CD4-positive, CD25-positive, alpha-beta regulatory T cell (primary cell): Measurements from ENCODE around the gene UXS1. TPM values are rescaled to one million over a fixed set of nuclear protein-coding genes. Genes with fewer than 3 reads are reported as not detected.

Experiments
- ATAC-seq, 2 donors: fragments of 150-1000 bp; cut with Tn5 transposase; one replicate each; pipeline ENCODE4 v1.10.0; 2021; ENCODE audit warnings: low read depth in 2 of 2, moderate number of reproducible peaks in 2 of 2, moderate library complexity in 1 of 2
- DNase-seq, 3 donors: peaks; one replicate each; pipeline versions ENCODE4 v3.0.0 to v3.0.0-alpha.2; 2012 to 2022; ENCODE audit warnings: mixed read lengths in 1 of 3
- H3K27ac ChIP-seq: one replicate; pipeline ENCODE4 v1.7.0; 2013; ENCODE audit warnings: mild to moderate bottlenecking, low read length; ENCODE audit not compliant: insufficient read depth, poor library complexity, severe bottlenecking
- H3K27me3 ChIP-seq: one replicate; pipeline ENCODE4 v1.7.0; 2013; ENCODE audit warnings: low read length; ENCODE audit not compliant: control insufficient read depth, insufficient read depth
- H3K36me3 ChIP-seq: one replicate; pipeline ENCODE4 v1.7.0; 2013; ENCODE audit warnings: mild to moderate bottlenecking, low read length, moderate library complexity; ENCODE audit not compliant: control insufficient read depth, insufficient read depth
- H3K4me1 ChIP-seq: 2 replicates; pipeline ENCODE4 v1.7.0; 2013; ENCODE audit warnings: mild to moderate bottlenecking, low read length; ENCODE audit not compliant: insufficient read depth, control insufficient read depth, poor library complexity, severe bottlenecking
- H3K4me3 ChIP-seq: one replicate; pipeline ENCODE4 v1.7.0; 2013; ENCODE audit warnings: low read depth, mild to moderate bottlenecking, low read length, moderate library complexity
- H3K9me3 ChIP-seq, 2 experiments: 1 replicate in 1 of 2; 2 replicates in 1 of 2; pipeline ENCODE4 v1.7.0; 2013; ENCODE audit warnings: low read length in 2 of 2, mild to moderate bottlenecking in 1 of 2, moderate library complexity in 1 of 2; ENCODE audit not compliant: control insufficient read depth in 2 of 2
- H3K27ac Mint-ChIP-seq, 3 donors: one replicate each; pipeline ENCODE4 v1.8.0; 2020 to 2022; ENCODE audit warnings: mild to moderate bottlenecking in 3 of 3, mixed read lengths in 3 of 3, moderate library complexity in 2 of 3
- H3K27me3 Mint-ChIP-seq: one replicate; pipeline ENCODE4 v1.8.0; 2022; ENCODE audit warnings: mild to moderate bottlenecking, mixed read lengths
- H3K36me3 Mint-ChIP-seq: one replicate; pipeline ENCODE4 v1.8.0; 2020; ENCODE audit warnings: mixed read lengths
- H3K4me1 Mint-ChIP-seq, 4 donors: one replicate each; pipeline ENCODE4 v1.8.0; 2020 to 2022; ENCODE audit warnings: mixed read lengths in 4 of 4, mild to moderate bottlenecking in 1 of 4
- H3K4me3 Mint-ChIP-seq, 4 donors: one replicate each; pipeline ENCODE4 v1.8.0; 2020 to 2022; ENCODE audit warnings: mild to moderate bottlenecking in 4 of 4, mixed read lengths in 4 of 4, moderate library complexity in 3 of 4
- H3K9me3 Mint-ChIP-seq, 7 donors: one replicate each; pipeline ENCODE4 v1.8.0; 2020 to 2022; ENCODE audit warnings: mixed read lengths in 7 of 7, mild to moderate bottlenecking in 3 of 7, moderate library complexity in 2 of 7
- polyA plus RNA-seq, 4 donors: library from polyadenylated mRNA; unstranded; fragments of 300-500 nt; fragmentation: Illumina TruSeq; gene quantifications; one replicate each; pipeline ENCODE4 v1.2.3, GENCODE V29; 2021
- total RNA-seq: library from RNA; stranded (reverse); gene quantifications from one replicate; pipeline ENCODE4 v1.2.3, GENCODE V29; 2022

UXS1 gene
- total and polyA plus RNA-seq, 5 donors from 2014 or later: 83.3 to 162 (median 113) TPM

DNA sequence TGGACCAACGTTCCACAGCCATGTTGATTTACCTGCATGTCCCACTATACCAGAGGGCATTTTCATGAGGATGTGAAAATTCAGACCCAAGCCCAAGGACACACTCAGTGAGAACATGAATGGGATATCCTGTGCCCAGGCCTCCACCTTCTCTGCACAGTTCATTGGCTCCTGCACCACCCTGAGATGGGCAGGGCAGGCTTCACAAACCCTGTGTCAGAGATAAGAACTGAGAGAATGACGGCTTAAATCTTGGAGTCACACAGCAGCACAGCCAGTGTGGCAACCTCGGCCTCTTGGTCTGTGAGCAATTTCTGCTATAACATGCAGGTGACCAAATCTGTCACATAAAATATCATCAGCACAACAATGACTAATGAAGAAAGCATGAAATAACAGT, 71.9 kb downstream of the UXS1 start:
- no peak for DNase-seq
- Histone ChIP-seq H3K4me1 (peaks cover 12% of the 10 kb centered on the region), H3K27me3 (no peaks in the 10 kb centered on the region), H3K9me3 (no peaks in the 10 kb centered on the region), H3K36me3 (peaks cover 99% of the 10 kb centered on the region), H3K27ac (no peak overlapping the region), H3K4me3 (no peak overlapping the region)
- Mint-ChIP-seq H3K27ac (peak overlapping the region in 1 of 3 donors; percentile 89), H3K4me1 (peaks cover 17 to 47% (median 27%) of the 10 kb centered on the region in 4 donors), H3K36me3 (peaks cover 30% of the 10 kb centered on the region), H3K9me3 (no peaks in the 10 kb centered on the region), H3K4me3 (no peak overlapping the region), H3K27me3 (no peaks in the 10 kb centered on the region)
- ATAC-seq: no peak

DNA sequence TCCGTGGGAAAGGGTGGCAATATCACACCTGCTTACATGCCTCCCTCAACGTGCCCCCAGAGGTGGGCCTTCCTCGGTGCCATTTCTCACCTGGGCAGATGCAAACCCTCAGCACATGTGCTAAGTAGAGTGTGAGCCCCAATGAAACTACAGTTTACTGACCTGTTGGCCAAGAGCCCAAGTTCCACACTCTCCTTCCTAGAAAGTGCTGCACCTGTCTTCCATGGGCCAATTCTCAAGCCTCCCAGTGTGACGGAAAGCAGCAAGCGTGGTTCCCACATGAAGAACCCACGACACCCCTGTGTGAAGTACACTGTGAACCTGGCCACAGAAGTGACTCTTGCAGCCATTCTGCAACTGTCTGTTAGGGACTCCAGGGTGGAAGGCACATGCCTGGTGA, 73.7 kb downstream of the UXS1 start:
- H3K27ac ChIP-seq: no peak overlapping the region
- H3K4me3 ChIP-seq: no peak overlapping the region
- Mint-ChIP-seq H3K9me3 (no peaks in the 10 kb centered on the region), H3K36me3 (peaks cover 39% of the 10 kb centered on the region), H3K4me1 (peaks cover 14 to 49% (median 25%) of the 10 kb centered on the region in 4 donors), H3K27ac (peak overlapping the region in 1 of 3 donors; percentile 31), H3K27me3 (no peaks in the 10 kb centered on the region), H3K4me3 (no peak overlapping the region)
- ATAC-seq (no peak), DNase-seq (no peak)
- H3K27me3 ChIP-seq: no peaks in the 10 kb centered on the region
- H3K36me3 ChIP-seq: peaks cover 96% of the 10 kb centered on the region
- H3K9me3 ChIP-seq: no peaks in the 10 kb centered on the region
- peaks cover 12% of the 10 kb centered on the region for H3K4me1 ChIP-seq

DNA sequence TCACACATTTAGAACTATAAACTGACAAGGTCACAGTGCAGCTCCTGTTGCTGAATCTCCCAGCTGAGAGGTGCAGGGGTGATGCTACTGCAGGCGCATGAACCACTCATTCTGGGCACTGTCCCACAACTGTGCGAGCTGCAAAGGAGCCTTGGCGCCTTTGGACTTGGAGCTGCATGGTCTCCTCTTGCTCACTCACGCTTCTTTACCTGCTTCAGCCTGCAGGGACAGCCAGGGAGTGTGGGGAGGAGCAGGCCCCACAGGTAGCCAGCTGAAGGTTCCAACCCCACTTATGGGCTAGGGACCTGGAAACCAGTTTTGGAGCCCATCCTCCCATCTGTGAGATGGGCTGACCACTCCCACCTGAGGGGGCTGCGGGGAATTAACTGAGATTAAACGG, 75.0 kb downstream of the UXS1 start:
- no peak overlapping the region for H3K4me3 ChIP-seq
- Mint-ChIP-seq H3K27me3 (no peaks in the 10 kb centered on the region), H3K27ac (peak overlapping the region in 2 of 3 donors; percentile 53 to 62), H3K36me3 (peaks cover 28% of the 10 kb centered on the region), H3K9me3 (no peaks in the 10 kb centered on the region), H3K4me3 (no peak overlapping the region), H3K4me1 (peaks cover 10 to 40% (median 21%) of the 10 kb centered on the region in 4 donors)
- DNase-seq: no peak
- no peaks in the 10 kb centered on the region for H3K27me3 ChIP-seq
- peaks cover 95% of the 10 kb centered on the region for H3K36me3 ChIP-seq
- peaks cover 7% of the 10 kb centered on the region for H3K4me1 ChIP-seq
- H3K27ac ChIP-seq: no peak overlapping the region
- H3K9me3 ChIP-seq: no peaks in the 10 kb centered on the region
- no peak for ATAC-seq

DNA sequence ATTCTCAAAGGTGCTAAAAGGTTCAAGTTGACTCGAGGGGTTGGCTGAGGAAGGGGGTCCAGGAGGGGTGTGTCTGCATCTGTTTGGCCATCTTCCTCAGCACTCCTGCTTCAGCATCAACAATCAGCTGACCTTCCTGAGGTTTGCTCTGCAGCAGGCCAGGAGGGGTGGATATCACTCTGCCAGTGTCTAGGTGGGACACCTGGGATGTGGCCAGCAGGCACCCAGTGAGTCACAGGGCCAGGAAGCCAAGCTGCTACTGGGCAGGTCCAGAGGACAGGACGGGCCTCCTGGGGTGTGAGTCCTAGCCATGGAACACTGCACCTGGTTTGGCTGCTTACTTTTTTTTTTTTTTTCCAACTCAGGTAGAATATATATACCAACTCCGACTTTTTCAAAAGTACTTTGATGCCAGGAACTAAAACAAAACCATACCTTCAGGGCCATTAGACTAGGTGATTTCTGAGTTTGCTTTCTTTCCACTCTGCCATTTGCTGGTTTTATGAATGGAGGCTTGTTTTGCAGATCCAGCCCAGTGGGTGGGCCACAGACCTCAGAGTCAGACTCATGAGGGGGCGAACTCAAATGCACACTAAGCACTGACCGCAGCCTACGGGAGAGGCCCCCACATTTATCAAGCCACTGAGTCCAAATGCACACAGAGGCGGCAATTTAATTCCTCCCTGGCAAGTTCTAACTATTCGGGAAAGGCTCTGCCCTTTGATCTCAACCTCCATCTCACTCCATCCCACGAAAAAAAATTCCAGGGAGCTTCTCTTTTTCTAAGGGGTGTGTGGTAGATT, 76.0 kb downstream of the UXS1 start:
- peaks cover 95% of the 10 kb centered on the region for H3K36me3 ChIP-seq
- peak overlapping the region; percentile 7 for H3K27ac ChIP-seq
- Mint-ChIP-seq H3K4me3 (no peak overlapping the region), H3K27me3 (no peaks in the 10 kb centered on the region), H3K27ac (peak overlapping the region in 2 of 3 donors; percentile 79 to 90), H3K9me3 (no peaks in the 10 kb centered on the region), H3K4me1 (peaks cover 6 to 40% (median 17%) of the 10 kb centered on the region in 4 donors), H3K36me3 (peaks cover 27% of the 10 kb centered on the region)
- H3K27me3 ChIP-seq: no peaks in the 10 kb centered on the region
- ATAC-seq: no peak
- no peak for DNase-seq
- peaks cover 7% of the 10 kb centered on the region for H3K4me1 ChIP-seq
- no peaks in the 10 kb centered on the region for H3K9me3 ChIP-seq
- H3K4me3 ChIP-seq: no peak overlapping the region

DNA sequence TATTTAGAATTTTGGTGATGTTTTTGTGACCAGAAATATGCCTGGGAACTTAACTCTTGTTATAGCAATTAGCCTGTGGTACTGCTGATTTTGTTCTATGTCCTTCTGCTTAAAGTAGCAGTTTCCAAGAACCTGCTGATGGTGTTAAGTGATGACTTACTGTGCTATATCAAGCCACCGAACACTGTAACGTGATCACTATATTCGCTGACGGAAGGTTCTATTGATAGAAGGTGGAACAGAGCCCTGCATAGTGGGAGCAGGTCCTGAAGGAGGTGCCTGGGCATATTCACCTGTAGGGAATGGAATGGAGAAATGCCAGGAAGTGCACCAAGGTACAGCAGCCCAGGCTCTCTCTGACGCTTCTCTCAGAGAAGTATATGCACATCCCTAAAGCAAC, 76.8 kb downstream of the UXS1 start:
- Mint-ChIP-seq H3K36me3 (peaks cover 35% of the 10 kb centered on the region), H3K4me1 (peaks cover 6 to 37% (median 17%) of the 10 kb centered on the region in 4 donors), H3K27me3 (no peaks in the 10 kb centered on the region), H3K4me3 (no peak overlapping the region), H3K27ac (peak overlapping the region in 2 of 3 donors; percentile 31 to 72), H3K9me3 (no peaks in the 10 kb centered on the region)
- no peak overlapping the region for H3K4me3 ChIP-seq
- ATAC-seq: no peak
- H3K4me1 ChIP-seq: peaks cover 7% of the 10 kb centered on the region
- H3K27me3 ChIP-seq: no peaks in the 10 kb centered on the region
- no peak overlapping the region for H3K27ac ChIP-seq
- H3K36me3 ChIP-seq: peaks cover 95% of the 10 kb centered on the region
- no peak for DNase-seq
- H3K9me3 ChIP-seq: no peaks in the 10 kb centered on the region

GRCh38 chr2:106116248-106116647, 77.9 kb downstream of the UXS1 start:
- ATAC-seq (no peak), DNase-seq (no peak)
- peaks cover 95% of the 10 kb centered on the region for H3K36me3 ChIP-seq
- Mint-ChIP-seq H3K4me3 (no peak overlapping the region), H3K27ac (peak overlapping the region; percentile 28 to 76 (median 72)), H3K9me3 (no peaks in the 10 kb centered on the region), H3K4me1 (peaks cover 6 to 34% (median 17%) of the 10 kb centered on the region in 4 donors), H3K27me3 (no peaks in the 10 kb centered on the region), H3K36me3 (peaks cover 40% of the 10 kb centered on the region)
- no peak overlapping the region for H3K27ac ChIP-seq
- H3K9me3 ChIP-seq: no peaks in the 10 kb centered on the region
- no peaks in the 10 kb centered on the region for H3K27me3 ChIP-seq
- H3K4me3 ChIP-seq: no peak overlapping the region
- H3K4me1 ChIP-seq: peaks cover 7% of the 10 kb centered on the region

DNA sequence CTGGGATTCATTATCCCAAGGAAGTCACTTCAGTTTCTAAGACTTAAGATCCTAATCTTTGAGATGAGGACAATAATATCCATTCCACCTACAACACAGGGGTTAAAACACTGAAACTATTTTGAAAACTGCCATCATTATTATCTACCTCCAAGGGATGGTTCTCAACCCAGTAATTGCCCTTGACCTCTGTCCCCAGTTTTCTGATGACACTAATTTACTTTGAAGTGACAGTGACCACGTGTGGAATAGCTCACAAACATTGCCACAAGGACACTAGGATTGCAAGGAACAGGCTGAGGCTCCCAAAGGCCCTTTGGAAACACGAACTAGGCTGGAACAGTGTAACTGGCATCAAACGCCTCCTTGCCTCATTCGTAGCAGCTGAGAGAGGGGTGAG, 78.4 kb downstream of the UXS1 start:
- Histone ChIP-seq H3K4me3 (no peak overlapping the region), H3K4me1 (peaks cover 7% of the 10 kb centered on the region), H3K9me3 (no peaks in the 10 kb centered on the region), H3K27ac (no peak overlapping the region), H3K36me3 (peaks cover 95% of the 10 kb centered on the region), H3K27me3 (no peaks in the 10 kb centered on the region)
- Mint-ChIP-seq H3K36me3 (peaks cover 46% of the 10 kb centered on the region), H3K4me3 (no peak overlapping the region), H3K27ac (peak overlapping the region; percentile 28 to 76 (median 72)), H3K4me1 (peaks cover 6 to 38% (median 17%) of the 10 kb centered on the region in 4 donors), H3K27me3 (no peaks in the 10 kb centered on the region), H3K9me3 (no peaks in the 10 kb centered on the region)
- no peak for ATAC-seq
- no peak for DNase-seq

DNA sequence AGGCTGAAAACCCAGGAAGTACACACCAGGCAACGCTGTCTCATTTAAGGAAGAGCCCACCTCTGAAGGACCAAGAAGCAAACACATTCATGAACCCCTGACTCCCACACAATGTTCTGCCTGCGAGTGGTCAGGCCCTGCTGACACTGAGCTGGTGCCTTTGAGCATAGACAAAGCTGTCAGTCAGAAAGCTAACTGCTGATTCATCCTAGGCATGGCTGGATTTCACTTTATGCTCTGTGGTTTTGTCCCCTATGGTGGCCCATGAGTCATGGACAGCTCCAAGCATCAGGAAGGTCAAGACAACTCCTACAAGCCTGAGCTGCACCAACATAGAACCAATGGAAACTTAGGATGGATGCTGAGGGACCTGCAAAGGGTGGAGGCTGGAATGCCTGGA, 78.9 kb downstream of the UXS1 start:
- H3K27ac ChIP-seq: peak overlapping the region; percentile 42
- no peak overlapping the region for H3K4me3 ChIP-seq
- ATAC-seq: no peak

More for the DNA sequence above, 78.9 kb downstream of the UXS1 start:
- no peaks in the 10 kb centered on the region for H3K9me3 ChIP-seq
- H3K4me1 ChIP-seq: peaks cover 6% of the 10 kb centered on the region
- Mint-ChIP-seq H3K4me1 (peaks cover 6 to 37% (median 18%) of the 10 kb centered on the region in 4 donors), H3K27ac (peak overlapping the region in 2 of 3 donors; percentile 42 to 72), H3K4me3 (no peak overlapping the region), H3K36me3 (peaks cover 50% of the 10 kb centered on the region), H3K27me3 (no peaks in the 10 kb centered on the region), H3K9me3 (no peaks in the 10 kb centered on the region)
- H3K27me3 ChIP-seq: no peaks in the 10 kb centered on the region
- no peak for DNase-seq
- H3K36me3 ChIP-seq: peaks cover 95% of the 10 kb centered on the region
